ENCODE results near the gene RNASEH1.

Gene RNASEH1

DNA sequence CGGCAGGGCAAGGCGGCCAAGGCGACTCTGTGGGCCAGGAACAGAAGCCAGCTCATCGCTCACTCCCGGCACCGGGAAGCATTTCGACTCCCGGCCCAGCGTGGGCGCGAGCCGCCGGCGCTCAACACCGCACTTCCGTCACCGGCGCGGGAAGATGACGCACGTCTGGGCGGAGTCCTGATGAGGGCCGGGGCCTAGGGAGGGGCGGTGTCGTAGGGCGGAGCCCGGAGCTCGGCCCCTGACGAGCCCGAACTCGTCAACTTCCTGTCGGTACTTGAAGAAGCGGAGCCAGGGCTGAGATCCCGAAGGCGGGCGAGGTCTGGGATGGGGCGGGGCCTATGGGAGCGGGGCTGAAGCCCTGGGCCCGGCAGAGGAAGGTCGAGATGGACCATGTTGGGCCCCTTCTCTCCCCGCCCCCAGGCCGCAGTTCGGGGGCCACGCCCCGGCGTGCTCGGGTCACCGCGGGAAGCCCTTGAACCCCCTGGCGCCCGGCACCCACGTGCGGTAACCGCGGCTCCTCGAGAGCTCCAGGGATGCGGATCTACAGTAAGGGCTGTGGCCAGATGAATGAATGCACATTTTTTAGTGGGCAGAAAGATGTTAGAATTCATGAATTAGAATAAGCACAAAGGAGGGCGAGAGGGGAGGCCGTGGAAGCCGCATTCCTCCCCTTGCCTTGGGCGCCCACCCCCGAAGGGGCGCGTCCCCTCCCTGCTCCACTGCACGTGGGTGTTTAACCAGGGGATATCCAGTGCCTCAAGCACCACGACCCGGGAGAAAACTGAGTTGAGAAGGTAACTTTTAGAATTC is at the start of gene RNASEH1:
TSS of gene RNASEH1 (minus strand) at position 129 of the 810 bp plus-strand sequence. CDS start at position 56, 73 bp downstream.
- TF ChIP-seq CTCF (conservative IDR thresholded peaks at IDR 0.05) = no peak
- H3K27ac ChIP-seq = peak within 1 kb of the TSS; percentile 86

DNA sequence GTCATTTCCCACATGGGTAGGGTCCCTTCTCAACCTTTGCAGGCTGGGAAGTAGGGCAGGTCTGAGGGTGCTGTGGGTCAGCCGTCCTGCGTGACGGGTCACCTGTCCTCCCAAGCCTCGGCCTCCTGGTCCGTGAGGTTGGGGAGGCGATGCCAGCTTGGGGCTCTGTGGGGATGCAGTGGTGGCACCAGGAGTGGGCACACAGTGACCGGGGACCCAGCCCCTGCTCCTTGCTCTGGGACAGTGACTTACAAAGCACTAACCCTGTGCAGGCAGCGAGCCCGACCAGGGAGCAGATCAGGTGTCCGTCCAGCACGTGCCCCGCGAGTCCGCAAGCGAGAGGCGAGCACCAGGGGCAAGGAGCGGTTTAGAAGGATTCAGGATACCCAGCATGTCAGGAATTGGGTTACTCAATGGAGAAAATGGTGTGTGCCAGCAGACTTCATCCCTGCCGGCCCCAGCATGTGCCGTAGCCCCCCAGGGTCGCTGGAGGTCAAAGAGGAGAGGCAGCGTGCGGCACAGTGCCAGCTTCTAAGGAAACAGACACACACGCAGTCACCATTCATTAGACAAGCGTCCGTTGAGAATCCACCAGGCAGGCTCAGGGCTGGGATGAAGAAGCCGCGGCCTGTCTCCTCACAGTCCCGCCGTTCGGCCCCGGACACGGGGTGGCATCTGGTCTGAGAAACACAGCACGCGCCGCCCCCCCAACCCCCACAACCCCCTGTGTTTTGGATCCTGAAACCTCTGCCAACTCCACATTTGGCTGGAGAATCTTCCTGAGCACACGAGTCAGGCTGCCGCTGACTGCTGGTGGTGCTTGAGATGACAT is 48.5 kb upstream of the RNASEH1 start:
- no peak overlapping the region for H3K27ac ChIP-seq
- no peak for TF ChIP-seq CTCF (conservative IDR thresholded peaks at IDR 0.05)

DNA sequence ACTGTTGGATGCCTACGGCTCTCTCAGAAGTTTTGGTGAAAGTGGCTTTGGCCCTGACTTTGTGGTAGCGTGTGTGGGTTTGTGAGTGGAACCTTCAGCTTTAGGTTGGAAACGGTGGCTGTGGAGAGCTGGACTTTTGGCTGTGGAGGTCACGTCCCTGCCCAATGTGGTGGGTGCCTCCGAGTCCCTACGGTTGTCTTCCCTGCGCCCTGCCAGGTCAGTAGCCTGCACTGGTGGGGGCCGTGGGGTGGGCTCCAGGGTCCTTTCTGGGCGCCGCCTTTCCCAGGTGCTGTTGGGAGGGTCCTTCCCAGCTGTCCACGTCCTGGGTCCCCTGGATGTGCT is 47.9 kb upstream of the RNASEH1 start:
- no peak for TF ChIP-seq CTCF (conservative IDR thresholded peaks at IDR 0.05)
- H3K27ac ChIP-seq = no peak overlapping the region

DNA sequence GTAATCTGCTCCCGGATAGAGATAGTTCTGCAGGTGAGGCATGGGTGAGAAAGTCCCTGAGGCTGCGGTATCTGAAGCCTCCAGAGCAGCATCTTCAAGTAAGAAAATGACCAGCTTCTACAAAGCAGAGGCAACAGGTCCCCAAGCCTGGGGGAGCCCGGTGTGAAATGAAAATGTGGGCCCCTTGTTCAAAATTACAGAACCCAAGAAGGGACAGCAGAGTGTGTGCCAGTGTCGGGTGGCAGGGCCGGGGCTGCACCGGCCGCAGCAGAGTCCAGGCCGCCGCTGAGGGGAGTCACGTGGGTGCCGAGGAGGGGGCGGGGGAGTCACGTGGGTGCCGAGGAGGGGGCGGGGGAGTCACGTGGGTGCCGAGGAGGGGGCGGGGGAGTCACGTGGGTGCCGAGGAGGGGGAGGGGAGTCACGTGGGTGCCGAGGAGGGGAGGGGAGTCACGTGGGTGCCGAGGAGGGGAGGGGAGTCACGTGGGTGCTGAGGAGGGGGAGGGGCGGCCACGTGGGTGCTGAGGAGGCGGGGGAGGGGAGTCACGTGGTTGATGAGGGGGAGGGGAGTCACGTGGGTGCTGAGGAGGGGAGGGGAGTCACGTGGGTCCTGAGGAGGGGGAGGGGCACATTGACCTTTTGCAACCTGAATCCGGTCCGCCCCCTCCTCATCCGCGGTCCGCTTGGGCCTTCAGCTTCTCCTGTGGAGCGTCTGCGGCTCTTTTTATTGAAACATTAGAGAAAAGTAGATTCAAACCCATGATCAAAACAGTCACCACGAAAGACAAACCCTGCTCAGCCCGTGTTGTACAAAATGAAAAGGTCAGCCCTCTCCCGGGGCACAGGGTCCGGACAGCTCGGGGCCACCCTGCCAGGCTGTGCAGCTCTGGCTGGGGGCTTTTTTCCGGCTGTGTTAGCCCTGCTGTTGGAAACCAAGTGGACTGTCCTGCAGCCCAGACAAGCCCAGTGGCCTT is 47.1 kb upstream of the RNASEH1 start:
- no peak overlapping the region for H3K27ac ChIP-seq
- no peak for TF ChIP-seq CTCF (conservative IDR thresholded peaks at IDR 0.05)

DNA sequence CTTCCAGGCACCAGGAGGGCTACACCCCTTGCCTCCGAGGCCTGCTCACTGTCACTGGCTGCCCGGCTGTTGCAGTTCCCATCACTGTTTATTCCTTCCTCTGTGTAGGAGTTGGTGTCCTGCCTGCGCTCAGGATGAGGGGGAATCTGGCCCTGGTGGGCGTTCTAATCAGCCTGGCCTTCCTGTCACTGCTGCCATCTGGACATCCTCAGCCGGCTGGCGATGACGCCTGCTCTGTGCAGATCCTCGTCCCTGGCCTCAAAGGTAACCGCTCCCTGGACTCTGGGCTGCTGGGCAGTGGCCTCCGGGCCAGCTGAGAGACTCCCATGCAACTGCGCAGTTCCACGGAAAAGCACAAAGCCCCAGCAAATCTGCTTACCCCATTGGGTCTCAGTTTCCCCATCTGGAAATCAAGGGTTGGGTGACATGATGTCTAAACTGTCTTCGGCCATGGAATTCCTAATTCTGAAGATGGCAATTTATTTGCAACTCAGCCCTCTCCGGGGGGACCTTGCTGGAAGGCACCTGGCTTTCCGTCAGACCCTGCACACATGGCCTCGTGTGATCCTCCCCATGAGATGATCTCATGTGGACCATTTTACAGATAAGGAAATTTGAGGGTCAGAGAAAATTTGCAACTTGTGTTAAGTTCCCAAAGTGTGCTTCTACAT is 46.2 kb upstream of the RNASEH1 start:
- no peak overlapping the region for H3K27ac ChIP-seq
- no peak for TF ChIP-seq CTCF (conservative IDR thresholded peaks at IDR 0.05)

DNA sequence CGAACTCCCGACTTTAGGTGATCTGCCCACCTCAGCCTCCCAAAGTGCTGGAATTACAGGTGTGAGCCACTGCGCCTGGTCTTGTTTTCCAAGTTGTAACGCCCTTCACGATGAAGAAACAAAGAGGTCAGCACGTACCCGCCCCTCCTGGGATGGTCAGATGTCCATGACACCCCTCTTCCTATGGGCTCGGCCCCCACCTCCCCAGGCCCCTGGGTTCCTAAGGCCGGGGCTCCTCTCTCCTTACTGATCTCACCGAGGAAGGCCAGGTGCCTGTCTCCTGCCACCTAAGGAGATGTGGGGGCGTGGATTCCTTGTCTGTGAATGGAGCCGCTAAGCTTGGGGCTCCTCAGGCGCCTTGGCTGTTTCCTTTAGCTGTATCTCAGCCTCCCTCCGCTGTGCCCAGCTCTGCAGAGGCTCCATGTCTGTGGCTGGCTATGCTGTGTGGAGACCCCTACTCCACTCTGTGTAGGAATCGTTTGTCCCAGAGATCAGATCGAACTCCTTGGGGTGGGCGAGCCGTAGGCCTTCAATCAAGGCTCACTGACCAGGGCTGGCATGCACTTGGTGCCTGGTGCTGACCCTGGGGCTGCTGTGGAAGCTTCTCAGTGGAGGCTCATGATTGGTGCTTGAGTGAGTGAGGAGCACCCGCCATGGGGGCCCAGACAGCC is 45.5 kb upstream of the RNASEH1 start:
- H3K27ac ChIP-seq = no peak overlapping the region
- TF ChIP-seq CTCF (conservative IDR thresholded peaks at IDR 0.05) = no peak

Measured in VCaP (cell line).